Hepatocyte (in vitro differentiated cells): ENCODE data around the gene MTIF3.

Source experiments
- EZH2 ChIP-seq: fragments of 200-600 bp; sonication (generic); IDR thresholded peaks from 2 replicates; pipeline ENCODE4 v1.6.1; 2016; ENCODE audit warnings: antibody characterized with exemption, mild to moderate bottlenecking, borderline replicate concordance
- TF ChIP-seq, protein P1 (sequence below): fragments of 200-600 bp; sonication (generic); IDR thresholded peaks from 2 replicates; pipeline ENCODE4 v1.5.1; 2016; ENCODE audit warnings: antibody characterized with exemption, mild to moderate bottlenecking; ENCODE audit not compliant: poor library complexity

DNA sequence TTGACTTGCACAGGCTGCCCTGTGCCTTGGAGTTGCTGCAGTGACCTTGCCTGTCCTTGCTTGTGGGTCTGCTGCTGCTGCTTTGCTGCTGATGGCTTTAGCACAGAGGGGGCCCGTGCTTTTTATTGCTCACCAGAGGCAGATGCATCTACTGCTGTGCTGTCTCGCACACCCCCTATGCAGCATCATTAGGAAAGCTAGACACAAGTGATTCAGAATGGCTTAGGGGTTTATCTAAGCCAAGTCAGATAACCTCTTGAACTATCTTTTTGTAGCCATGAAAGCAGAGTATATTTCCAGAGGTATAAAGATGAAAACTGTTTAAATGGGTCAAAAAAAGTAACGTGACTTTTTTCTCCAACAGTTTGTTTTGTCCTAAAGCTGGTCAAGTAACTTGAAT is 18.2 kb downstream of the MTIF3 start:
- TF ChIP-seq, protein P1, sequence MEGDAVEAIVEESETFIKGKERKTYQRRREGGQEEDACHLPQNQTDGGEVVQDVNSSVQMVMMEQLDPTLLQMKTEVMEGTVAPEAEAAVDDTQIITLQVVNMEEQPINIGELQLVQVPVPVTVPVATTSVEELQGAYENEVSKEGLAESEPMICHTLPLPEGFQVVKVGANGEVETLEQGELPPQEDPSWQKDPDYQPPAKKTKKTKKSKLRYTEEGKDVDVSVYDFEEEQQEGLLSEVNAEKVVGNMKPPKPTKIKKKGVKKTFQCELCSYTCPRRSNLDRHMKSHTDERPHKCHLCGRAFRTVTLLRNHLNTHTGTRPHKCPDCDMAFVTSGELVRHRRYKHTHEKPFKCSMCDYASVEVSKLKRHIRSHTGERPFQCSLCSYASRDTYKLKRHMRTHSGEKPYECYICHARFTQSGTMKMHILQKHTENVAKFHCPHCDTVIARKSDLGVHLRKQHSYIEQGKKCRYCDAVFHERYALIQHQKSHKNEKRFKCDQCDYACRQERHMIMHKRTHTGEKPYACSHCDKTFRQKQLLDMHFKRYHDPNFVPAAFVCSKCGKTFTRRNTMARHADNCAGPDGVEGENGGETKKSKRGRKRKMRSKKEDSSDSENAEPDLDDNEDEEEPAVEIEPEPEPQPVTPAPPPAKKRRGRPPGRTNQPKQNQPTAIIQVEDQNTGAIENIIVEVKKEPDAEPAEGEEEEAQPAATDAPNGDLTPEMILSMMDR, result no peak
- TF ChIP-seq EZH2, result no peak
